Measurements from ENCODE around the gene ZBTB7C. TPM values are rescaled to one million over a fixed set of nuclear protein-coding genes. Genes with fewer than 3 reads are reported as not detected.
"Not testable (repeated sequence)": the region's sequence is repeated elsewhere in the genome, so short reads cannot be mapped to it uniquely, and the experiment has no call there.

Gene ZBTB7C
- total RNA-seq, 3 donors from 2014 or later, result 5.6 to 26.5 (median 6.1) TPM

DNA sequence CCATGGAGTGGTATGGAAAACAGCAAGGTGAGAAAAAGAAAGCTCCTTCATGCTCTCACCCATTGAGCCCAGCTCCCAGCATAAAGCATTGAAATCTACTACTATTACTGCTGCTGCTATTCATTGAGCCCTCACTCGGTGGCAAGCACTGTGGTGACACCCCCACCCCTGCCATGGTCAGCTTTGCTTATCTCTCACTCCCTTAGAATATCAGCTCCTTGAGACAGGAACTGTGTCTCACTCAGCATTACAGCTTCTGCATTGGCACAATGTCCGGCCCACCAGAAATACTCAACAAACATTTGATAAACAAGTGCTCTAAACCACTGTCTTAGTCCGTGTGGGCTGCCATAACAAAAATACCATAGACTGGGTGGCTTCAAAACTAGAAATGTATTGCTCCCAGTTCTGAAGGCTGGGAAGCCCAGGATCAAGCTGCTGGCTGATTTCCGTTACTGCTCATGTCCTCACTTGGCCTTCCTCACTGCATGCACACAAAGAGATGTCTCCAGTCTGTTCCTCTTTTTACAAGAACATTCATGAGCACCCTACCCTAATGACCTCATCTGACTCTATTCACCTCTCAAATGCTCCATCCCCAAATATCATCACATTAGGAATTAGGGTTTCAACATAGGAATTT lies 116.3 kb downstream of the ZBTB7C start:
- Histone ChIP-seq H3K27me3 (no peaks in the 10 kb centered on the region), H3K4me1 (peaks cover 7 to 8% of the 10 kb centered on the region in 2 donors), H3K36me3 (no peaks in the 10 kb centered on the region), H3K27ac (no peak overlapping the region), H3K4me3 (no peak overlapping the region), H3K9me3 (no peaks in the 10 kb centered on the region)
- TF ChIP-seq POLR2A (IDR thresholded peaks at IDR 0.05), result no peak
- TF ChIP-seq POLR2AphosphoS5 (IDR thresholded peaks at IDR 0.05), result no peak
- no peak for TF ChIP-seq CTCF (IDR thresholded peaks at IDR 0.05)
- intact Hi-C loops (cut with DNase I; ENCODE audit: low total_unique reads), result no loop called here
- no peak for DNase-seq (ENCODE audit: low spot score in 2 of 2)

- Histone ChIP-seq H3K36me3 (no peaks in the 10 kb centered on the region), H3K27ac (no peak overlapping the region), H3K9me3 (no peaks in the 10 kb centered on the region), H3K4me1 (peaks cover 7 to 8% of the 10 kb centered on the region in 2 donors), H3K4me3 (no peak overlapping the region), H3K27me3 (no peaks in the 10 kb centered on the region)
- intact Hi-C loops (cut with DNase I; ENCODE audit: low total_unique reads), result no loop called here
- DNase-seq (ENCODE audit: low spot score in 2 of 2), result no peak
- TF ChIP-seq POLR2A (IDR thresholded peaks at IDR 0.05) (no peak), CTCF (IDR thresholded peaks at IDR 0.05) (no peak), POLR2AphosphoS5 (IDR thresholded peaks at IDR 0.05) (no peak)
Measured at GRCh38 chr18:48292229-48292628, 117.0 kb downstream of the ZBTB7C start.

DNA sequence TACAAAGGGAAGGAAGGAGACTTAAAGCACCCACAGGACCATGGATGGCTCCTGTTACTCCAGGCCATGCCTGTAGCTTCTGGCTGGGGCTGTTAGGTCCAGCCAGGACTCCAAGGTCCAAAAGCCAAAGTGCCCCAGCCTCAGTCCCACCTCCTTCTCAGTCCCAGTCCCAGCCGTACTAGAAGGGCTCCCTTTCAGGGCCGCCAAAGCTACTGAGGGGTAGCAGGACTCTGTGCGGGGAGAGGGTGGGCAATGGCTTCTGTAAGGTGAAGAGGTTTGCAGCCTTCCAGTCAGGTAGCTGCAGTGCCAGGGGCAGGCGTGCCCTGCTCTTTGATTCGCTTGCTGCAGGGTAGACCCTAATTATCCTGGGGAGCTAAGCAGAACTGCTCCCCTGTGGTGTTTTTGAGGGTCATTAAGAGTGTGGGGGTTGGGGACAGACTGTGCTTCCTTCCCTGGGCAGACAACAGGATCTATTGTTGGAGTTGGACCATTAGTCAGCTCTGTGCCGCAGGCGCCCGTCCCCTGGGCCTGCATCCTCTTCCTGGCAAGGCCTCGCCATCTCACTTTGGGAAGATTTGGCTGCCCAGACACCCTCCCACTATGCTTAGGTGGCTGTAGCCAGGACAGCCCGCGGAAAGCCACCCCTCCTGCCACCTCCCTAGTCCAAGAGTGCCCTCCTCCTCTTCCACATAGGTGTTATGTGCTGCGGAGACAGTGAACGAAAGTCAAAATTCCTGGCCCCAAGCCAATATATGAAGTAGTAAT lies 118.8 kb downstream of the ZBTB7C start:
- H3K4me1 ChIP-seq, result peaks cover 5 to 7% of the 10 kb centered on the region in 2 donors
- intact Hi-C loops (cut with DNase I; ENCODE audit: low total_unique reads), result no loop called here
- TF ChIP-seq CTCF (IDR thresholded peaks at IDR 0.05) (no peak), POLR2A (IDR thresholded peaks at IDR 0.05) (no peak), POLR2AphosphoS5 (IDR thresholded peaks at IDR 0.05) (no peak)
- peak overlapping the region; percentile 63 to 82 for H3K27ac ChIP-seq
- H3K4me3 ChIP-seq, result no peak overlapping the region
- no peaks in the 10 kb centered on the region for H3K36me3 ChIP-seq
- H3K9me3 ChIP-seq, result no peaks in the 10 kb centered on the region
- no peaks in the 10 kb centered on the region for H3K27me3 ChIP-seq
- peak in 1 of 2 donors; percentile 68 for DNase-seq (ENCODE audit: low spot score in 2 of 2)

GRCh38 chr18:48284743-48285142 lies 124.4 kb downstream of the ZBTB7C start:
- no peaks in the 10 kb centered on the region for H3K36me3 ChIP-seq
- H3K9me3 ChIP-seq, result no peaks in the 10 kb centered on the region
- intact Hi-C loops (cut with DNase I; ENCODE audit: low total_unique reads), result no loop called here

GRCh38 chr18:48284011-48284410 lies 125.2 kb downstream of the ZBTB7C start:
- H3K9me3 ChIP-seq; DNase-seq (ENCODE audit: low spot score in 2 of 2); intact Hi-C loops (cut with DNase I; ENCODE audit: low total_unique reads): not testable (repeated sequence)

More at GRCh38 chr18:48284743-48285142, 124.4 kb downstream of the ZBTB7C start:
- no peak overlapping the region for H3K4me3 ChIP-seq
- no peak overlapping the region for H3K27ac ChIP-seq
- no peaks in the 10 kb centered on the region for H3K4me1 ChIP-seq
- no peaks in the 10 kb centered on the region for H3K27me3 ChIP-seq
- TF ChIP-seq CTCF (IDR thresholded peaks at IDR 0.05), result no peak
- no peak for TF ChIP-seq POLR2AphosphoS5 (IDR thresholded peaks at IDR 0.05)
- TF ChIP-seq POLR2A (IDR thresholded peaks at IDR 0.05), result no peak
- DNase-seq (ENCODE audit: low spot score in 2 of 2), result no peak

DNA sequence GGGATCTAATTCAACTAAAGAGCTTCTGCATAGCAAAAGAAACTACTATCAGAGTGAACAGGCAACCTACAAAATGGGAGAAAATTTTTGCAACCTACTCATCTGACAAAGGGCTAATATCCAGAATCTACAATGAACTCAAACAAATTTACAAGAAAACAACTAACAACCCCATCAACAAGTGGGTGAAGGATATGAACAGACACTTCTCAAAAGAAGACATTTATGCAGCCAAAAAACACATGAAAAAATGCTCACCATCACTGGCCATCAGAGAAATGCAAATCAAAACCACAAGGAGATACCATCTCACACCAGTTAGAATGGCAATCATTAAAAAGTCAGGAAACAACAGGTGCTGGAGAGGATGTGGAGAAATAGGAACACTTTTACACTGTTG lies 127.7 kb downstream of the ZBTB7C start:
- H3K27me3 ChIP-seq; H3K4me1 ChIP-seq; H3K27ac ChIP-seq; H3K4me3 ChIP-seq; H3K36me3 ChIP-seq; H3K9me3 ChIP-seq; intact Hi-C loops (cut with DNase I; ENCODE audit: low total_unique reads); DNase-seq (ENCODE audit: low spot score in 2 of 2): not testable (repeated sequence)

More at GRCh38 chr18:48284011-48284410, 125.2 kb downstream of the ZBTB7C start:
- not testable (repeated sequence) for H3K27me3 ChIP-seq, H3K27ac ChIP-seq, H3K36me3 ChIP-seq, H3K4me1 ChIP-seq, H3K4me3 ChIP-seq
